HepG2 (cell line): ENCODE data around the gene BAZ1B. TPM values are rescaled to one million over a fixed set of nuclear protein-coding genes. Genes with fewer than 3 reads are reported as not detected.

Source experiments
- ATF7 ChIP-seq, 2 experiments: fragments of 450-650 bp in 1 of 2; sonication (generic) in 1 of 2; formaldehyde crosslinking in 1 of 2; IDR thresholded peaks; 2 replicates each; pipeline versions ENCODE4 v1.4.0 to v1.6.1; 2016 to 2020; ENCODE audit warnings: antibody characterized with exemption in 1 of 2, mild to moderate bottlenecking in 1 of 2, missing genetic modification reagents in 1 of 2
- ATM ChIP-seq: fragments of 450-650 bp; IDR thresholded peaks from 2 replicates; pipeline ENCODE4 v1.7.1; 2017; ENCODE audit warnings: mild to moderate bottlenecking, borderline replicate concordance
- CREB1 ChIP-seq, 2 experiments: fragments of 450-650 bp in 1 of 2; IDR thresholded peaks; 2 replicates each; pipeline ENCODE4 v1.6.1; 2016 to 2017; ENCODE audit warnings: control low read depth in 1 of 2, mild to moderate bottlenecking in 1 of 2, missing compliant biosample characterization in 1 of 2, missing genetic modification characterization in 1 of 2
- ELK4 ChIP-seq: sonication (generic); formaldehyde crosslinking; IDR thresholded peaks from 2 replicates; pipeline ENCODE4 v1.9.0; 2021; ENCODE audit warnings: missing genetic modification reagents, borderline replicate concordance
- GPBP1L1 ChIP-seq: sonication (generic); formaldehyde crosslinking; IDR thresholded peaks from 2 replicates; pipeline ENCODE4 v1.5.0; 2020; ENCODE audit warnings: mild to moderate bottlenecking, missing genetic modification reagents
- GTF2F1 ChIP-seq: fragments of 150-350 bp; IDR thresholded peaks from 2 replicates; pipeline ENCODE4 v1.6.1; 2014; ENCODE audit warnings: low read length
- HINFP ChIP-seq: sonication (generic); formaldehyde crosslinking; IDR thresholded peaks from 2 replicates; pipeline ENCODE4 v1.4.0; 2020; ENCODE audit warnings: low read depth, mild to moderate bottlenecking, missing genetic modification reagents
- HNF1A ChIP-seq, 2 experiments: sonication (generic) in 1 of 2; formaldehyde crosslinking in 1 of 2; IDR thresholded peaks; 2 replicates each; pipeline versions ENCODE4 v1.4.0 to v1.6.1; 2016 to 2020; ENCODE audit warnings: borderline replicate concordance in 1 of 2, low read depth in 1 of 2, mild to moderate bottlenecking in 1 of 2, missing genetic modification reagents in 1 of 2
- MED8 ChIP-seq: sonication (generic); formaldehyde crosslinking; IDR thresholded peaks from 2 replicates; pipeline ENCODE4 v1.8.1; 2023; ENCODE audit warnings: mild to moderate bottlenecking, missing genetic modification reagents; ENCODE audit not compliant: insufficient replicate concordance
- POLR2AphosphoS2 ChIP-seq: IDR thresholded peaks from 2 replicates; pipeline ENCODE4 v1.6.1; 2011; ENCODE audit warnings: low read depth, low read length, improper control_type of control experiment
- SMAD1 ChIP-seq: sonication (generic); formaldehyde crosslinking; IDR thresholded peaks from 2 replicates; pipeline ENCODE4 v1.4.0; 2020; ENCODE audit warnings: missing genetic modification reagents, low read depth, mild to moderate bottlenecking, borderline replicate concordance
- ZNF12 ChIP-seq: sonication (generic); formaldehyde crosslinking; IDR thresholded peaks from 2 replicates; pipeline ENCODE4 v1.5.0; 2020; ENCODE audit warnings: missing genetic modification reagents
- ZNF343 ChIP-seq: sonication (generic); formaldehyde crosslinking; IDR thresholded peaks from 2 replicates; pipeline ENCODE4 v1.4.0; 2020; ENCODE audit warnings: mild to moderate bottlenecking, missing genetic modification reagents
- ZNF513 ChIP-seq: sonication (generic); formaldehyde crosslinking; conservative IDR thresholded peaks from 2 replicates; pipeline ENCODE4 v1.5.0; 2020; ENCODE audit warnings: missing genetic modification reagents
- ZNF784 ChIP-seq: sonication (generic); formaldehyde crosslinking; IDR thresholded peaks from 2 replicates; pipeline ENCODE4 v1.5.1; 2020; ENCODE audit warnings: missing genetic modification reagents, mild to moderate bottlenecking, borderline replicate concordance
- polyA plus RNA-seq, 8 experiments: library from polyadenylated mRNA; depleted of rRNA in 3 of 8; stranded (reverse) in 7 of 8; unstranded in 1 of 8; fragments of >200 nt; fragmentation: Illumina TruSeq in 4 of 8; extraction: Trizol in 4 of 8; gene quantifications; 2 replicates each; pipeline versions ENCODE4 v1.2.1 to v1.2.3, GENCODE V29; 2011 to 2016; ENCODE audit warnings: low read depth in 4 of 8, missing spikeins in 1 of 8, mixed read lengths in 1 of 8; ENCODE audit not compliant: insufficient read depth in 1 of 8
- total RNA-seq, 5 experiments: library from RNA; depleted of rRNA; stranded (reverse); fragments of >200 nt; fragmentation: Illumina TruSeq; extraction: Trizol; gene quantifications; 2 replicates each; pipeline ENCODE4 v1.2.3, GENCODE V29; 2016; ENCODE audit warnings: low read depth in 1 of 5

BAZ1B gene
- total and polyA plus RNA-seq, 2 of the 13 experiments (the other 11 are each of a cell fraction or from before 2014, with no cell fraction given) = 18.6 to 69.4 TPM

- TF ChIP-seq ZNF784 (peak; percentile 76; the same call in 1 of the 2 replicates), ELK4 (CRISPR knock-in tag) (no peak; the same call in 1 of the 2 replicates), POLR2AphosphoS2 (no peak), GPBP1L1 (no peak), CREB1 (IDR thresholded peaks at IDR 0.05) (0 out of 2 replicates have a peak, but pooled peaks have one; percentile 0), CREB1 (CRISPR knock-in tag; IDR thresholded peaks at IDR 0.05) (no peak), ZNF343 (CRISPR knock-in tag) (no peak; the same call in 1 of the 2 replicates), SMAD1 (peak; percentile 10; the same call in 1 of the 2 replicates), ATF7 (IDR thresholded peaks at IDR 0.05) (no peak), ATF7 (CRISPR knock-in tag; IDR thresholded peaks at IDR 0.05) (no peak), ZNF12 (CRISPR knock-in tag) (peak; percentile 66; the same call in 1 of the 2 replicates), ATM (no peak), GTF2F1 (no peak), ZNF513 (CRISPR knock-in tag) (no peak), MED8 (peak; percentile 64), HNF1A (IDR thresholded peaks at IDR 0.05; ENCODE audit: low read depth) (no peak), HNF1A (CRISPR knock-in tag; IDR thresholded peaks at IDR 0.05; ENCODE audit: borderline replicate concordance) (peak; percentile 69), HINFP (CRISPR knock-in tag) (peak; percentile 79)
These were observed 35.5 kb upstream of the BAZ1B start, which contains the start of gene BCL7B (continued) for GRCh38 chr7:73557397-73558257.
